HUES64 (cell line): ENCODE results near the gene VSX1.

Experiments used
- H3K27ac ChIP-seq: 2 replicates; pipeline ENCODE4 v1.7.0; 2013; ENCODE audit warnings: low read depth, low read length, inconsistent platforms
- H3K27me3 ChIP-seq: 2 replicates; pipeline ENCODE4 v1.6.1; 2013; ENCODE audit warnings: mild to moderate bottlenecking, low read length; ENCODE audit not compliant: insufficient read depth
- H3K36me3 ChIP-seq: 2 replicates; pipeline ENCODE4 v1.6.1; 2013; ENCODE audit warnings: mild to moderate bottlenecking, low read length; ENCODE audit not compliant: insufficient read depth
- H3K4me1 ChIP-seq: 2 replicates; pipeline ENCODE4 v1.6.1; 2013; ENCODE audit warnings: mild to moderate bottlenecking, low read length, moderate library complexity; ENCODE audit not compliant: insufficient read depth
- H3K4me3 ChIP-seq: 2 replicates; pipeline ENCODE4 v1.5.1; 2013; ENCODE audit warnings: mild to moderate bottlenecking, low read length, moderate library complexity
- H3K9ac ChIP-seq: 2 replicates; pipeline ENCODE4 v1.6.1; 2013; ENCODE audit warnings: mild to moderate bottlenecking, low read depth, low read length
- H3K9me3 ChIP-seq: 2 replicates; pipeline ENCODE4 v1.6.1; 2013; ENCODE audit warnings: low read depth, low read length; ENCODE audit not compliant: insufficient read depth
- WGBS: fragments of 150-250, 120-280 bp; methylation state at CpG from one replicate; pipeline ENCODE4 v1.1.7; 2013; ENCODE audit warnings: missing lambda C conversion rate; 5-methylcytosine and 5-hydroxymethylcytosine counted together

VSX1 gene

DNA sequence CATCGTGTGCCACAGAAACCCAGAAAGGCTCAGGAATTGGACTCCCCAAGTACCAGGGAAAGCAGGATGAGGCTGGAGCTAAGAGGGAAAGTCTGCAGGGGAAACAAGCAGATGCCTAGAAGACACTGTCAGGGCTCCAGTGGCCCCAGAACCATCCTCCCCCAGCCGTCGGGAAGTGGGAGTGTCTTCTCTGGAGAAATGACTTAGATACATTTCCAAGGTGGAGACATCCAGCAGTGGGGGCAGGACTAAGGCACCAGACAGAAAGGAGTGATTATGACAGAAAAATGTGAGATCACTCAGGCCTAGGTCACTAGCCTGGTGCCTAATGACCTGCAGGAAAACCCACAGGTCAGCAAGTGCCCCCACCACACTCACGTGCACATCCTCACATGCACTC, 36.0 kb upstream of the VSX1 start:
- no peak overlapping the region for H3K27ac ChIP-seq
- no peaks in the 10 kb centered on the region for H3K27me3 ChIP-seq
- WGBS = 80% methylated on average over 4 of the region's 4 CpGs
- H3K36me3 ChIP-seq = no peaks in the 10 kb centered on the region
- peaks cover 4% of the 10 kb centered on the region for H3K4me1 ChIP-seq
- no peaks in the 10 kb centered on the region for H3K9me3 ChIP-seq
- no peak overlapping the region for H3K9ac ChIP-seq
- H3K4me3 ChIP-seq = no peak overlapping the region

DNA sequence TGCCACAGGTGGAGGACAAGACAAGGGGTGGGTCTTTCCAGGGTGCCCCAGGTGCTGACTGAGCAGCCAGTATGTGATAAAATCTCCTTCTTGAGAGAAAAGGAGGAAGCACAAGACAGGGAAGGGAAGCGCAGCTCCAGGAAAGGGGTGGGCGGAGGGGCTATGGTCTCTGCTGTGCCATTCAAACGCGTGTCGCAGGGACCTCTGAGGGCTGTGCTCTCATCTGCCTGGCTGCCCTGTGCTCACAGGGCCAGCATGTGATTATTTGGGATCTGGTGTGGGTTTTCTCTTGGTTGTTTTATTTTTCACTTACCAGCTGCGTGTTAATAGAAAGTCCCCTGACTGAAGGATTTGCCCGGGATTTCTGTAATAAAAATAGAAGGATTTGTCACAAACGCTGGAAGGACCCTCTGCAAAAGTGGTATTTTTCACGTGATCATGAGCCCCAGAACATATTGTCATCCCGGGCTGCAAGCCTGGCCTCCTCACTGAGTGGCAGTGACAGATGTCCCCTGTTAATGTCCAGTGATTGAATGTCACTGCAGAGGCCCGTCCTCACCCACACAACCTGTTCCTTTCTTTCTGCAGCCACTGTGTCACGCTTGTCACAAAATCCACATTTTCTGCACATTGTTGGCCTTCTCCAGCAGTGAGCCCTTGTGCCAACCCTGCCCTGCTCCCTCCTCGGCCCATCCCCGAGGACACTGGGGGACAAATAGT, 35.0 kb upstream of the VSX1 start:
- no peaks in the 10 kb centered on the region for H3K9me3 ChIP-seq
- 83% methylated on average over 14 of the region's 14 CpGs for WGBS
- no peak overlapping the region for H3K9ac ChIP-seq
- H3K27me3 ChIP-seq = no peaks in the 10 kb centered on the region
- no peaks in the 10 kb centered on the region for H3K36me3 ChIP-seq
- no peak overlapping the region for H3K27ac ChIP-seq
- H3K4me1 ChIP-seq = peaks cover 4% of the 10 kb centered on the region
- H3K4me3 ChIP-seq = no peak overlapping the region

DNA sequence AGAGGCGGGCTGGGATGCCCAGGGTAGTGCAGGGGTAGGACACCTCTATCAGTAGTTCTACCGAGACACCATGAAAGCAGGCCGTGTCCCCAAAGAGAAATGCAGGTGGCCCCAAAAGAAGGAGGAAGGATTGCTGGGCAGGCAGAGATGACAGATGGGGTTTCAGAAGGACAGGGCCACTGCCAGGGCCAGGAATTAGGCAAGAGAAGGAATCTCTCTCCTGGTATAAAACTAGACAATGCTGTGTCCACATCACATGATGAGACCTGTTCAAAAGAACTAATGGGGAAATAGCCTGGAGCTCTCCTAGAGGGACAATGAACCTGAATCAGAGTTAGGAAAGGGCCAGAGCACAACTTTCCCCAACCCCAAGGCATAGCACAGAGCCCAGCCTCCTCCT, 21.6 kb upstream of the VSX1 start:
- Histone ChIP-seq H3K36me3 (no peaks in the 10 kb centered on the region), H3K4me1 (no peaks in the 10 kb centered on the region), H3K9ac (no peak overlapping the region), H3K27me3 (no peaks in the 10 kb centered on the region), H3K9me3 (no peaks in the 10 kb centered on the region), H3K27ac (no peak overlapping the region), H3K4me3 (no peak overlapping the region)
- WGBS = 86% methylated on average over 3 of the region's 3 CpGs

DNA sequence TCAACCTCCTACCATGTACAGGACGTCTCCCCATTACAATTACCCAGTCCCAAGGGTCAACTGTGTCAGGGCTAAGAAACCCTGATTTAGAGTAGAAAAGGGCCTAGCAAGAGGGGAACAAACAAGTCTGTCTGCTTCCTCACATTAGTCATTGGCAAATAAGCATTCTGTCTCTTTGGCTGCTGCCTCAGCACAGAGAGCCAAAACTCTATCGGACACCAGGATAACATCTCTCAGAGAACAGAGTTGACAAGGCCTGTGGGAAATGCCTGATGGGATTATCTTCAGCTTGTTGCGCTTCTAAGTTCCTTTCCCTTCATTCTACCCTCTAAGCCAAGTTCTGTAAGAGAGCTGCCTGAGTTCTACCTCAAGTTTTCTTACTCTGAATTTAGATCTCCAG, 19.0 kb upstream of the VSX1 start:
- Histone ChIP-seq H3K27ac (no peak overlapping the region), H3K36me3 (no peaks in the 10 kb centered on the region), H3K4me1 (no peaks in the 10 kb centered on the region), H3K9me3 (no peaks in the 10 kb centered on the region), H3K9ac (no peak overlapping the region), H3K27me3 (no peaks in the 10 kb centered on the region), H3K4me3 (no peak overlapping the region)
- WGBS = 92% methylated on average over 3 of the region's 3 CpGs

DNA sequence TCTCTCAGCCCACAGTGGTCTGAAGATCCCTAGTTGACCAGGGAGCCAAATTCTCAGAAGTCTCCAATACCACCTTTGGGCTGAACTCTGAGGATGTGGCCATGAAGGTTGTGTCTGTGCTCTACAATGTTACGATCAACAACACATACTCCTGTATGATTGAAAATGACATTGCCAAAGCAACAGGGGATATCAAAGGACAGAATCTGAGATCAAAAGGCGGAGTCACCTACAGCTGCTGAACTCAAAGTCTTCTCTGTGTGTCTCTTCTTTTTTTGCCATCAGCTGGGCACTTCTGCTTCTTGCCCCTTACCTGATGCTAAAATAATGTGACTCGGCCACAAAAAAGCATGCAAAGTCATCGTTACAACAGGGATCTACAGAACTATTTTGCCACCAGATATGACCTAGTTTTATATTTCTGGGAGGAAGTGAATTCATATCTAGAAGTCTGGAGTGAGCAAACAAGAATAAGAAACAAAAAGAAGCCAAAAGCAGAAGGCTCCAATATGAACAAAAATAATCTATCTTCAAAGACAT, 17.7 kb upstream of the VSX1 start:
- no peak overlapping the region for H3K27ac ChIP-seq
- H3K36me3 ChIP-seq = no peaks in the 10 kb centered on the region
- WGBS = 89% methylated on average over 4 of the region's 4 CpGs
- no peaks in the 10 kb centered on the region for H3K4me1 ChIP-seq
- no peak overlapping the region for H3K4me3 ChIP-seq
- no peaks in the 10 kb centered on the region for H3K9me3 ChIP-seq
- H3K9ac ChIP-seq = no peak overlapping the region
- H3K27me3 ChIP-seq = no peaks in the 10 kb centered on the region

DNA sequence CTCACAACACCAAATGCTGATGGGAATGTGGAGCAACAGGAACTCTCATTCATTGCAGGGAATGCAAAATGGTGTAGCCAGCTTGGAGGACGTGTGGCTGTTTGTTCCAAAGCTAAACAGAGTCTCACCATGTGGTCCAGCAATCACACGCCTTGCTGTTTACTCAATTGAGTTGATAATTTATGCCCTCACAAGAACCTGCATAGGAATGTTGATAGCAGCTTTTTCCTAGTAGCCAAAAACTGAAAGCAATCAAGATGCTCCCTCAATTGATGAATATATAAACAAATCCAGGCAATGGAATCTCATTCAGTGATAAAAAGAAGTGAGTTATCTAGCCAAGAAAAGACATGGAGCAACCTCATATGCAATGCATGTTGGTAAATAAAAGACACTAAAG, 15.6 kb upstream of the VSX1 start:
- Histone ChIP-seq H3K9me3 (no peaks in the 10 kb centered on the region), H3K27me3 (no peaks in the 10 kb centered on the region), H3K9ac (no peak overlapping the region), H3K27ac (no peak overlapping the region), H3K4me1 (no peaks in the 10 kb centered on the region), H3K4me3 (no peak overlapping the region), H3K36me3 (no peaks in the 10 kb centered on the region)
- 64% methylated on average over 2 of the region's 2 CpGs for WGBS

DNA sequence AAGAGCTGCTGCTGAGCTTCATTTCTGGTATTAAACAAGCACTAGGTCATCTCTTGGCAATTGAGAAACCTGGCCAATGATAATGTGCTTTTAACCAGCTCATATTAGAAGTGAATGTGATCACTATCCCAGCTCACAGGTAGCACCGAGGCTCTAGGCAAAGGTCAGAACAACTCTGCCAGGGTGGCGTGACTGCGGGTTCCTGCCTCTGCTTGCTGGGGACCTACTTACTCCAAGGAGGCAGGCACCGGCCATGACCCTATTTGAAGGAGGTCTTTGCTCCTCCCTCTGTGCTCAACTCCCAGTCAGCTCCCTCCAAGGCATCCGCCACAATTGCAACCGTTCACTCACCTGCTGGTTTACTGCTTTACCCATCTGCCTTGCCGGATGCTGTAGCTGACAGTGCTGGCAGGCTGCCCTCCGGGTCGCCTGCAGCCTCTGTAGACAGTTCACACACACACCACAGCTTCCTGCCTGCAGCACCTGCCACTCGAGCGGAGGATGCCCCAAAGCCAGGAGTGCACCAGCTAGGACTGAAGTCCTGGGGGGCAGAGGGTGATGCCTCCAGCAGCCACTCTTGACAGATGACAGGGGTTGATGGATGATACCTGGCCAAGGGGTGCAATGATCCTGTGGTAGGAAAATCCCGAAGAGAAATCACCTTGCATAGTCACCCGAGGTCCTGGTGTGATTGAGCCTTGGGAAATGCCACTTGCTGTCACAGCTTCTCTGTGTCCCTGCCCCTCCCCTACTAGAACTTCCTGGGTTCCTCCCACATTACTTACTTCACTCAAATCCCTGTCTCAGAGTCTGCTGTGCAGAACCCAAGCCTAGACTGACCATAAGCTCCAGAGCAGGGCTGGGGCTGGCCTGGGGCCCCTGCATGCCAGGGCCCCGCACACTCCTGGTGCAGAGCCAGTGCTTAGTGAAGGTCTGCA, 8.8 kb upstream of the VSX1 start:
- Histone ChIP-seq H3K4me3 (no peak overlapping the region), H3K27ac (no peak overlapping the region), H3K36me3 (no peaks in the 10 kb centered on the region), H3K9ac (no peak overlapping the region), H3K9me3 (no peaks in the 10 kb centered on the region), H3K4me1 (no peaks in the 10 kb centered on the region), H3K27me3 (peaks cover 46% of the 10 kb centered on the region)
- 78% methylated on average over 14 of the region's 14 CpGs for WGBS

DNA sequence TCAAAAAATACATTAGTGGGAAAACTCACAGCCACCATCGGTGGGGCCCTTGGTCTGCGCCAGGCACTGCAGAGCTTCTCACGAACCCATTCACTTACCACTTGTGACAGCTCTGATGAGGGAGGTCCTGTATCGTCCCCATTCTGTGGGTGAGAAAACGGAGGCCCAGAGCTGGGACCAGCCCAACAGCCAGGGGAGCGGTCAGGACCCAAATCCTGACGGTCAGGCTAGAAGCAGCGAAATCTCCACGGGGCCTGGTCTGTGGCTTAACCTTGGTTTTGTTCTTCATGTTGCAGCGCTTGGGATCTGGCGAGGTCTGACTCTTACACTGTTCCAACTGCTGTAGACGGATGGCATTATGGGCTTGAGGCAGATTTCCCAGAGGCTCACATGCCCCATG, 7.7 kb upstream of the VSX1 start:
- Histone ChIP-seq H3K9me3 (no peaks in the 10 kb centered on the region), H3K27me3 (peaks cover 57% of the 10 kb centered on the region), H3K9ac (no peak overlapping the region), H3K4me3 (no peak overlapping the region), H3K4me1 (no peaks in the 10 kb centered on the region), H3K27ac (no peak overlapping the region), H3K36me3 (no peaks in the 10 kb centered on the region)
- 94% methylated on average over 12 of the region's 12 CpGs for WGBS

DNA sequence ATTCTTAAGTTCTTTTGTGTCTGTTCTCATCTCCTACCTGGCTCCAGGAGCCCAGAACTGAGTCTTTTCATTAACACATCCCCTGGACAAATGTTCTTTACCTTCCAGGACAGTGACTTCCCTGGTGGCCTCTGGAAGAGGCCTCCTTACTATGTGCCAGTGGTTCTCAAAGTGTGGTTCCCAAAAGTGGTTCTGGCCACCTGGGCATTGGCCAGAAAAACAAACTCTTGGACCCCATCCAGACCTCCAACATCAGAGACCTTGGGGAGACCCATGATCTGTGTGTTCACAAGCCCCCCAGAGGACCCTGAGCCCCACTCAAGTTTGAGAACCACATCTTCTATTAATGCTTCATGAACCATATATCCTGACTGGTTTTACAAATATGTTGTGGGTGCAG, 7.2 kb upstream of the VSX1 start:
- Histone ChIP-seq H3K9ac (no peak overlapping the region), H3K36me3 (no peaks in the 10 kb centered on the region), H3K4me3 (no peak overlapping the region), H3K9me3 (no peaks in the 10 kb centered on the region), H3K27me3 (peaks cover 63% of the 10 kb centered on the region), H3K4me1 (peaks cover 2% of the 10 kb centered on the region; the same call in 1 of the 2 replicates), H3K27ac (no peak overlapping the region)

DNA sequence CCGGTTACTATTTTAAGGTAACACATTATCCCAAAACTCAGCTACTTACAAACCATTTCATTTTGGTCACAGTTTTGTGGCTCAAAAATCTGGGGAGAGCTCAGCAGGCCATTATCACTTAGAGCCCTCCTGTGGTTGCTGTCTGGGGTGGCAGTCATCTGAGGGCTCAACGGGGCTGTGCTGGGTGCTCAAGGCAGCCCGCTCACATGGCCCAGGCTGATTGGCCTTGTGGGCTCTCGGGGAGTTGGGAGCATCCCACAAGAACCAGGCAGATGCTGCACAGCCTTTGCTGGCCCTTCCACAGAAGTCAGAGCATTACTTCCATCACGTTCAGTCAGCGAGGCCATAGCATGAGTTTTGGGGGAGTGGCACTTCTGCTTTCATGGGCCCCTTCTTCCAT, 6.3 kb upstream of the VSX1 start:
- WGBS = 95% methylated on average over 4 of the region's 6 CpGs
- H3K36me3 ChIP-seq = no peaks in the 10 kb centered on the region
- no peak overlapping the region for H3K9ac ChIP-seq
- no peak overlapping the region for H3K4me3 ChIP-seq
- H3K27ac ChIP-seq = no peak overlapping the region
- peaks cover 71% of the 10 kb centered on the region for H3K27me3 ChIP-seq
- no peaks in the 10 kb centered on the region for H3K9me3 ChIP-seq
- peaks cover 6% of the 10 kb centered on the region; the same call in 1 of the 2 replicates for H3K4me1 ChIP-seq

DNA sequence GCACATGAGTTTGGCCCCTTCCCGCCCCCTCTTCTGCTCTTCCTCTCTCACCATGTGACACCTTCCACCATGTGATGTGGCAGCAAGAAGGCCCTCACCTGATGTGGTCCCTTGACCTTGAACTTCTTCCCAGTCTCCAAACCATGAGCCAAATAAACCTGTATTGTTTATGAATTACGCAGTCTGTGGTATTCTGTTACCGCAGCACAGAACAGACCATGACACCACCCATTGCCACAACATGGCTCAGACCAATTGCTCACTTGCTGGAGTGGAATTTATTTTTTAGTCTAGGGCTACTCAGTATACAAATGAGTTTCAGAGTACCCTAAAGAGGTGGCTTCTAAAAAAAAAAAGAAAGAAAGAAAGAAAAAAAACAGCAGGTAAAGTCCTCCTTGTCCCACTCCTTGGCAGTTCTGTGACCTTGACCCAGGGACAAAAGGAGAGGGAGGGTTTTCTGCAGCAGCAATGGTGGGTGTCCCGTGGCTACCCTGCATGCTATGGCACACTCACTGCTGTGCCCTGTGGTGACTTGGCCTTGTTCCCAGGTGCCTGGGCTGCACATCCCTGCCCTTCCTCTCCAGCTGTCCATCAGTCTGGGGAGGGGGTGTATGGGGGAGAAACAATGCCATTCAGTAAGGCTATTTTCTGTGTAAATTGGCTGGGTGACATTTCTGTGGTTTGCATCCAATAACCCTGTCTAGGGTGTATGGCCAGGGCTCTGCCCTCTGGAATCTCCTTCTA, 5.4 kb upstream of the VSX1 start:
- 96% methylated on average over 4 of the region's 4 CpGs for WGBS
- Histone ChIP-seq H3K4me3 (no peak overlapping the region), H3K9me3 (no peaks in the 10 kb centered on the region), H3K27me3 (peaks cover 80% of the 10 kb centered on the region), H3K27ac (no peak overlapping the region), H3K36me3 (no peaks in the 10 kb centered on the region), H3K9ac (no peak overlapping the region), H3K4me1 (peaks cover 6% of the 10 kb centered on the region; the same call in 1 of the 2 replicates)
